ENCODE data around the gene SLC25A47.

Gene SLC25A47

GRCh38 chr14:100330388-100330931 lies 7.3 kb downstream of the SLC25A47 start:
- TF ChIP-seq CTCF (IDR thresholded peaks at IDR 0.05; ENCODE audit: insufficient read depth, missing control alignments), result no peak
- DNase-seq (ENCODE audit: insufficient read length, low spot score) (no peak), FAIRE-seq (no peak)

- DNase-seq (ENCODE audit: insufficient read length, low spot score) (no peak), FAIRE-seq (no peak)
- no peak for TF ChIP-seq CTCF (IDR thresholded peaks at IDR 0.05; ENCODE audit: insufficient read depth, missing control alignments)
These were observed 9.0 kb downstream of the SLC25A47 start for GRCh38 chr14:100332071-100332639.

- DNase-seq (ENCODE audit: insufficient read length, low spot score), result no peak
- FAIRE-seq, result no peak
- TF ChIP-seq CTCF (IDR thresholded peaks at IDR 0.05; ENCODE audit: insufficient read depth, missing control alignments), result no peak
These were observed 9.7 kb downstream of the SLC25A47 start for GRCh38 chr14:100332797-100333196.

- DNase-seq (ENCODE audit: insufficient read length, low spot score) (no peak), FAIRE-seq (no peak)
These were observed 10.2 kb downstream of the SLC25A47 start for GRCh38 chr14:100333311-100333710.

GRCh38 chr14:100333827-100334226 lies 10.7 kb downstream of the SLC25A47 start:
- FAIRE-seq (no peak), DNase-seq (ENCODE audit: insufficient read length, low spot score) (no peak)
- TF ChIP-seq CTCF (IDR thresholded peaks at IDR 0.05; ENCODE audit: insufficient read depth, missing control alignments), result no peak

More at GRCh38 chr14:100333311-100333710, 10.2 kb downstream of the SLC25A47 start:
- no peak for TF ChIP-seq CTCF (IDR thresholded peaks at IDR 0.05; ENCODE audit: insufficient read depth, missing control alignments)

GRCh38 chr14:100334904-100335303 lies 11.8 kb downstream of the SLC25A47 start:
- DNase-seq (ENCODE audit: insufficient read length, low spot score), result no peak
- TF ChIP-seq CTCF (IDR thresholded peaks at IDR 0.05; ENCODE audit: insufficient read depth, missing control alignments), result no peak
- FAIRE-seq, result no peak
